RWPE2 (cell line): ENCODE results near the gene HNRNPR.

Experiments used
- ATAC-seq: fragments of 200-7000 bp; cut with Tn5 transposase; 3 replicates; pipeline ENCODE4 v1.9.1; 2021; ENCODE audit warnings: low read depth
- DNase-seq: peaks from one replicate; pipeline ENCODE4 v3.0.0-alpha.2; 2020; ENCODE audit warnings: low spot score
- H3K27ac ChIP-seq: fragments of 450-650 bp; 2 replicates; pipeline ENCODE4 v1.5.1; 2017; ENCODE audit warnings: mild to moderate bottlenecking; ENCODE audit not compliant: poor library complexity, severe bottlenecking
- H3K27me3 ChIP-seq: fragments of 250-450 bp; sonication (Bioruptor Pico); 2 replicates; pipeline ENCODE4 v1.5.1; 2021; ENCODE audit warnings: mild to moderate bottlenecking, moderate library complexity; ENCODE audit not compliant: insufficient read depth, poor library complexity, severe bottlenecking
- H3K36me3 ChIP-seq: fragments of 250-450 bp; sonication (Bioruptor Pico); 2 replicates; pipeline ENCODE4 v1.5.1; 2020; ENCODE audit warnings: low read depth, mild to moderate bottlenecking, moderate library complexity
- H3K4me1 ChIP-seq: fragments of 250-450 bp; sonication (Bioruptor Pico); 2 replicates; pipeline ENCODE4 v1.5.1; 2021; ENCODE audit warnings: mild to moderate bottlenecking, moderate library complexity; ENCODE audit not compliant: insufficient read depth, poor library complexity, severe bottlenecking
- H3K4me3 ChIP-seq: fragments of 250-450 bp; sonication (Bioruptor Pico); 2 replicates; pipeline ENCODE4 v1.5.1; 2021; ENCODE audit warnings: mild to moderate bottlenecking, moderate library complexity; ENCODE audit not compliant: severe bottlenecking
- H3K9me3 ChIP-seq: fragments of 250-450 bp; sonication (Bioruptor Pico); 2 replicates; pipeline ENCODE4 v1.5.1; 2021; ENCODE audit warnings: mild to moderate bottlenecking, moderate library complexity; ENCODE audit not compliant: severe bottlenecking
- TF ChIP-seq, protein P1 (sequence below): fragments of 450-650 bp; IDR thresholded peaks from one replicate; pipeline ENCODE4 v1.5.1; 2017; ENCODE audit warnings: mild to moderate bottlenecking, moderate library complexity; ENCODE audit not compliant: poor library complexity, severe bottlenecking

Gene HNRNPR

DNA sequence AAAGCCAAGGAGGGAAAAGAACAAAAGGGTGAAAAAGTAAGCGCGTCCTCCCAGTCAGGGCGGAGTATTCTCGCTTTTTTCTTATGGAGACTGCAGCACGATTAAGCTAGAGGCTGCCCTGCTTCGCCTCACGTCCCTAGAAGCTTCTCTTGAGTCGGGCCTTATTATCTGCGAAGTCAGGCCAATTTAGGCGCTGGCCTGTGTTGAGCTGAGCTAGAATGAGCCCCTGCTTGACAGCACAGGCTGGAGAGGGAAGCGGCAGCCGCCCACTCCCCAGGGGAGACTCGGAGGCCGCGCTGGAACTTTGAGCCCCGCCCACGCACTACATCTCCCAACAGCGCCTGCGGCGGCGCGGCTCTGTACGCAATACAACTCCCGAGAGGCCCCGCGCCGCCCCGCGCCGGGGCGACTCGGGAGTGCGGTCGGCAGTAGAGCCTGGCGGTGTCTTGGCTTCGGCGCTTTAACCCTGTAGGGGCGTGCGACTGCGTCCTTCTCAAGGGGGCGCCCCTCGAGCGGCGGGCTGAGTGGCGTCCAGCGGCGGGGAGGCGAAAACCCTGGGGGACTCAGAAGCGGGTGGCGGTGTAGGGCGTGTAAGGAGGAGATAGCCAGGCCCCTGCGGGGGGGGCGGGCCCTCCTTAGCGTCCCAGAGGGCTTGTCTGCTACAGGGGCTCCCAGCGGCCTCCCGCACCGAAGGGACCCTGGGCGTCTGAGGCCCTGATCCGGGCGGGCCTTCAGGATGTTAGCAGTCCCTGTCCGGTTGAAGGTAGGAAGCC lies 24.7 kb upstream of the HNRNPR start:
- DNase-seq = peak; percentile 91
- no peaks in the 10 kb centered on the region for H3K27me3 ChIP-seq
- peak overlapping the region; percentile 81 for H3K27ac ChIP-seq
- peaks cover 23% of the 10 kb centered on the region for H3K4me1 ChIP-seq
- peaks cover 26% of the 10 kb centered on the region for H3K36me3 ChIP-seq
- peaks cover 5% of the 10 kb centered on the region for H3K9me3 ChIP-seq
- peak overlapping the region; percentile 89 for H3K4me3 ChIP-seq
- ATAC-seq = peak; percentile 66
- TF ChIP-seq, protein P1, sequence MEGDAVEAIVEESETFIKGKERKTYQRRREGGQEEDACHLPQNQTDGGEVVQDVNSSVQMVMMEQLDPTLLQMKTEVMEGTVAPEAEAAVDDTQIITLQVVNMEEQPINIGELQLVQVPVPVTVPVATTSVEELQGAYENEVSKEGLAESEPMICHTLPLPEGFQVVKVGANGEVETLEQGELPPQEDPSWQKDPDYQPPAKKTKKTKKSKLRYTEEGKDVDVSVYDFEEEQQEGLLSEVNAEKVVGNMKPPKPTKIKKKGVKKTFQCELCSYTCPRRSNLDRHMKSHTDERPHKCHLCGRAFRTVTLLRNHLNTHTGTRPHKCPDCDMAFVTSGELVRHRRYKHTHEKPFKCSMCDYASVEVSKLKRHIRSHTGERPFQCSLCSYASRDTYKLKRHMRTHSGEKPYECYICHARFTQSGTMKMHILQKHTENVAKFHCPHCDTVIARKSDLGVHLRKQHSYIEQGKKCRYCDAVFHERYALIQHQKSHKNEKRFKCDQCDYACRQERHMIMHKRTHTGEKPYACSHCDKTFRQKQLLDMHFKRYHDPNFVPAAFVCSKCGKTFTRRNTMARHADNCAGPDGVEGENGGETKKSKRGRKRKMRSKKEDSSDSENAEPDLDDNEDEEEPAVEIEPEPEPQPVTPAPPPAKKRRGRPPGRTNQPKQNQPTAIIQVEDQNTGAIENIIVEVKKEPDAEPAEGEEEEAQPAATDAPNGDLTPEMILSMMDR = no peak

DNA sequence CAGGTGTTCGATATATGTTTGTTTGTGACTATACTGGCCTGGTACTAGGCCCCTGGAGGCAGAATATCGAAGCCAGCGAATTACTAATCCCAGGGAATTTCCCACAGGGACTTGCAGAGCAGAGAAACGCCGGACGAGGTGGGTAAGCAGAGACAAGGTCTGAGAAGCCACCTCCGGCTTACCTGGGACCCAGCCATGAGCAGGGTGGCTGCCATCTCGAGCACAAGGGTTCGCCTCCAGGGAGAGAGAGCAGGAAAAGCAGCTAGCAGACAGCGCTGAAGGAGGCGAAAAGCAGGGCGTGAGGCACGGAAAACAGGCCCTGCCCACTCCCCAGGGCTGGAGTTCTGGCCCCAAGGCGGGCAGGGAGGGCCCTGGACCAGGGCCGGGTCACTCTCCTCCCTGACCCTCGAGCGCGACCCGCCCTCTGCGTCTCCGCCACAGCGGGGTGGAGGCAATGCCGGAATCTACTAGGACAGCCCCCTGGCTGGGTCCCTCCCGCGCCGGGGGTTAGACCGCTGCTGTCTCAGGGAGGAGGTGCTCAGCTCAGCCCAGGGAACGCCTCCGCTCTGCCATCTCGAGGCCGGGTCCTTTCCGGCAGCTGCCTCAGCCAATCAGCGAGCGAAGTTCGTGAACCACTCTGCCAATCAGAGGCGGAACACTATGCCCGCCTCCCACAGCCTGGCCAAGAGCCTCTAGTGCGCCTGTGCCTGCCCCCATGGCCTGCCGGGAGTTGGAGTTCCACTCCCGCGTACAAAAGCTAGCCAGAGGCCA lies 23.9 kb upstream of the HNRNPR start:
- ATAC-seq = peak; percentile 86
- TF ChIP-seq, protein P1 = no peak
- Histone ChIP-seq H3K4me3 (peak overlapping the region; percentile 89), H3K27me3 (no peaks in the 10 kb centered on the region), H3K36me3 (peaks cover 34% of the 10 kb centered on the region), H3K4me1 (peaks cover 23% of the 10 kb centered on the region), H3K27ac (peak overlapping the region; percentile 81), H3K9me3 (peaks cover 13% of the 10 kb centered on the region)
- peak; percentile 99 for DNase-seq

DNA sequence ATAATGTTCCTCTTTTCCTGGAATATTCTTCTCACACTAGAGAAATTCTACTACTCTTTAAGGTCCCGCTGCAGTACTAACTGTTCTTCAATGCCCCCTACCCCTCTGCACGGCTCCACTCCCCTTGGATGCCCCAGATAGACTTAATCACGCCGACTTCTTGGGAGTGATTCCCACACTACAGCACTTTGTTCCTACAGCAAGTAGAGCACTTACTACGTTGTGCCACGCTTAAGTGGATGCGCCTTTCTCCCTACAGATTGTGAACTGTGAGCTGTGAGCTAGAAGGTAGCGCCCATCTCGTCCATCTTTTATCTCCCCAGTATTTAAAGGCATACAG lies 23.3 kb upstream of the HNRNPR start:
- Histone ChIP-seq H3K9me3 (peaks cover 19% of the 10 kb centered on the region), H3K36me3 (peaks cover 39% of the 10 kb centered on the region), H3K4me1 (peaks cover 23% of the 10 kb centered on the region), H3K27me3 (no peaks in the 10 kb centered on the region), H3K4me3 (peak overlapping the region; percentile 89), H3K27ac (peak overlapping the region; percentile 81)
- DNase-seq (no peak), ATAC-seq (no peak; the same call in 1 of the 3 replicates)
- TF ChIP-seq, protein P1 = no peak

DNA sequence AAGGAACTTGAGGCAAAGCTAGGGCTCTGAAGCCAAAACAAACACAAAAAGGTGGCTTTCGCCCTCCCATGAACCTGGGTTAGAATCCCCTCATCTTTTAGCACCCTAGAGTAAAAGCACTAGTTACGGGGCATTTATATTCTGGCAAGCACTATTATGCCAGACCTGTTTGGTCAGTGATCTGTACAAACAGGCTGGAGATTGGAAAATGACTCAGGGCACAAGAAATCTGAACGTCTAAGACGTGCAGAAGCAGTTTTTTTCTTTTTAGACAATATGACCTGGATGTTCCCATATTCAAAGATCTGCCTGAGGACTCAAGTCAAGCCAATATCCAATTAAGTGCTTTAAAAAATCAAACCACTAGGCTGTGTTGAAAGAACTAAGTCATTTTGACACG lies 22.5 kb upstream of the HNRNPR start:
- ATAC-seq (no peak), DNase-seq (no peak)
- peaks cover 27% of the 10 kb centered on the region for H3K9me3 ChIP-seq
- H3K36me3 ChIP-seq = peaks cover 48% of the 10 kb centered on the region
- peak overlapping the region; percentile 81 for H3K27ac ChIP-seq
- H3K4me1 ChIP-seq = peaks cover 23% of the 10 kb centered on the region
- H3K4me3 ChIP-seq = peak overlapping the region; percentile 89
- TF ChIP-seq, protein P1 = no peak
- no peaks in the 10 kb centered on the region for H3K27me3 ChIP-seq
